HG02943 (cell line): ENCODE results near the gene CAMP.
"Not testable (repeated sequence)": the region's sequence is repeated elsewhere in the genome, so short reads cannot be mapped to it uniquely, and the experiment has no call there.

Experiments used
- ATAC-seq: cut with Tn5 transposase; IDR thresholded peaks from one replicate; pipeline ENCODE4 v1.9.1; 2021; ENCODE audit warnings: mild to moderate bottlenecking, low read depth, moderate library complexity; ENCODE audit not compliant: unreplicated experiment

The CAMP gene

DNA sequence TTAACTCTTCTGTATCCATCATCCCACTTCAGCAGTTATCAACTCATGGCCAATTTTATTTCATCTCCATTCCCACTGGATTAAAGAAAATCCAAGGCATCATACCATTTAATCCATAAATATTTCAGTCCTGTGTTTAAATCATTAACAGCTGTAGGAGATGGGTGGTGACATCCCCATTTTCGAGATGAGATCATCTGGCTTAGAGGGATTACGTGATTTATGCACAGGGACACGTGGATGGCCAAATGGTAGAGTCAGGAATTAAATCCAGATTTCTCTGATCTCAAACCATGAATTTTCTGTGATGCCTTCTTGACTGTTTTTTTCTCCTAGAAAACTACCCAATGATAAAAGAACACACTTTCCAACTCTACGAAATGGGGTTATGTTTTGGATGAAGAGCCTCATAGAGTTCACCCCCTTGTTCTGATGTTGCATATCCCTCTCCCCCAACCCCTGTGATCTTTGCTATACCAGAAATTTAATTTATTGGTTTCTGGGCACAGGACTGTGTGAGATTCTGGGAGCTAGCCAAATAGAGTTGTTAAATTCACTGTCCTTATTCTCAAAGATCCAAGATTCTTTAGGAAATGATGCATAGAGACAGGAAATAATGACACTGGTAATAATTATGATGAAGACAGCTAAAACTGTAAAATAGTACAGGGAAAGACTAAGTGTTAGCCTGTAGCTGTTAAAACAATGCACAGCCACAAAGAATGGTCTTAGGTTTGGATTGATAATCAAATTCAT lies 25.0 kb downstream of the CAMP start:
- no peak for ATAC-seq

DNA sequence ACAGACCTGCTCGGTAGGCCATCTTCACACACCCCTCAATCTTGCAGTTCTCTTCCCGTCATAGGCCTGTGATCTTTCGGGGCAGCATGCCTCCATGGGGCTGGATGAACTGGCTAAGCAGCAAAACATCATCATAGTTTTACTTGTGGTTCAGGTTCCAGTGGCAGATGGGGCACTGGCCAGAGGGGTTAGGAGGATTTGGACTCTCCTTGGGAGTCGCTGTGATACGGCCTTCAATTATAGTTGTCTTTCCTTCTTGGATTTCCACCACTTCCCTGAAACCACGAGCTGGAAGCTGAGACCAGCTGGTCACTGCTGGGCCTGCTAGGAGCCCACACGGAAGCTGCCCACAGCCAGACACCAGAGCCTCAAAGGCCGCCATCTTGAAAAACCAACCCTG lies 33.3 kb downstream of the CAMP start:
- ATAC-seq = no peak

- ATAC-seq = no peak
Observed at GRCh38 chr3:48258530-48258929, 35.2 kb downstream of the CAMP start.

- no peak for ATAC-seq
Observed at GRCh38 chr3:48267782-48268181, 44.5 kb downstream of the CAMP start.

GRCh38 chr3:48268381-48268935 lies 45.2 kb downstream of the CAMP start:
- no peak for ATAC-seq

DNA sequence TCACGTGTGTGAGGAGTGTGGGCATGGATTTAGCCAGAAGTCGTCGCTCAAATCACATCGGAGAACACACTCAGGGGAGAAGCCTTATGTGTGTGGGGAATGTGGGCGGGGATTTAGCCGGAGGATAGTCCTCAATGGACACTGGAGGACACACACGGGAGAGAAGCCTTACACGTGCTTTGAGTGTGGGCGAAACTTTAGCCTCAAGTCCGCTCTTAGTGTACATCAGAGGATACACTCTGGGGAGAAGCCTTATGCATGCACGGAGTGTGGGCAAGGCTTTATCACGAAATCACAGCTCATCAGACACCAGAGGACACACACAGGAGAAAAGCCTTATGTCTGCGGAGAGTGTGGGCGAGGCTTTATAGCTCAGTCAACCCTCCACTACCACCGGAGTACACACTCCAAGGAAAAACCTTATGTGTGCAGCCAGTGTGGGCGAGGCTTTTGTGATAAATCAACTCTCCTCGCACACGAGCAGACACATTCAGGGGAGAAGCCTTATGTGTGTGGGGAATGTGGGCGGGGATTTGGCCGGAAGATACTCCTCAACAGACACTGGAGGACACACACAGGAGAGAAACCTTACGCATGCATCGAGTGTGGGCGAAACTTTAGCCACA lies 45.8 kb downstream of the CAMP start:
- ATAC-seq = no peak

GRCh38 chr3:48269592-48269991 lies 46.3 kb downstream of the CAMP start:
- no peak for ATAC-seq

DNA sequence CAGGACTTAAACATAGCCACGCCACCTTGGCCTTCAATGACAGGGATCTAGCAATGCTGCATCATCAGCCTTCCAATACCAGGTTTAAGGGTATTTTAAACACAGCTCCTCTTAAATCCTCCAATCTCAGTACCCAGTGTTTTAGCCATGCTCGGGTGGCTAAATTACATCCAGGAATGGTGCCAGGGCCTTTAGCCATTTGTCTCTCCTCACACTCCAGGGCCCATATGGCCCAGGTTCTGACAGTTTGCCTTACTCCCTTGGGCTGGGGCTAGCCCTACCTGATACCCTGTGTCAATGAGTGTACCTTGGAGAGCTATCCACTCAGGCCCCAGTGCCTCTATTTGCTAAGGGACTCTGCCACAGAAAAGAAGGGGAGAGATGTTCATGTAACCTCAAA lies 47.0 kb downstream of the CAMP start:
- no peak for ATAC-seq

- not testable (repeated sequence) for ATAC-seq
Observed at GRCh38 chr3:48271223-48271622, 47.9 kb downstream of the CAMP start.

GRCh38 chr3:48271763-48272498 lies 48.6 kb downstream of the CAMP start:
- ATAC-seq = no peak

DNA sequence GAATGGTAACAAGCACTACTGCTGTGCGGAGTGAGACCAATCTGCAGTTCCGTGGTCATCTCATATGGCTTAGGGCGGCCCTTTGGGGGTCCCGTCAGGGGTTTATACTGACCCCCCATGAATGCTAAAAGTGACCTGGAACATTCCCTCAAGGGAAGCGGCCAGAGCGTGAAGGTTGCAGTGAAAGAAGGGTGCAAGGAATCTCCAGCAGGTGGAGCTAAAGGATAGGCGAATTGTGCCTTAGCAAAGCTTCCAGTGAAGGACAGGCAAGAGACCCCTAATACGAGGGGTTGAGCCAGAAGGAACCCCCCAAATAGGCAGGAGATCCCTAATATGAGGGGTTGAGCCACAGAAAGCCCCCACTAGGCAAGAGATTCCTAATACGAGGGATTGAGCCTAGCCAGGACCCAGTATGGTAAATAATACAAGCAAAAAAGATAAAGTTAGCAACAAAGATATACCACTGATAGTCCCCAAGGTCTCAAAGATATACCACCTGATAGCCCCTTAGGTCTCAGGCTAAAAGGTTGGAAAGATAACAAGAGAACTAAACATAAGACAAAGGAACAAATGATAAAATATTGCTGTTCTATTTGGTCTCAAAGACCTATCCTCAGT lies 50.4 kb downstream of the CAMP start:
- no peak for ATAC-seq

DNA sequence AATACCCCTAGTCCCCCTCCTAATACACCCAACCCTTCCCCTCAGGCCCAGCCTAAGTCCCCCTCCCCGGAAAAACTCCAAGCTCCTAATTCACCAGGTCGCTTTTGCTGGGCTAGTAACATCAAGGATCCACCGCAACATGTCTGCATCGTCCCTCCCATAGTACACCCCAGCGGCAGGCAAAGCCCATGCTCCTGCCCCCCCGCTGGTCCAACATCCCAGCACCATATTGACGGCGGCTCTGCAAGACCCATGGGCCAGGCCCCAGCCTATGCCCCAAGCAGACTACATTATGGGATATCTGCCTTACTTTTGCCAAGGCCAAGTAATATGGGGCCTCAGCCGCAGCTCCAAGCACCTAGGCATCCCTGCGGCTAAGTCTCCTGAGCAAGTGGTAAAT lies 51.2 kb downstream of the CAMP start:
- no peak for ATAC-seq
